Astrocyte (in vitro differentiated cells and primary cell): Measurements from ENCODE around the gene ANXA2R.

Experiments used
- EZH2 ChIP-seq: IDR thresholded peaks from 2 replicates; pipeline ENCODE4 v1.6.1; 2012; ENCODE audit warnings: mild to moderate bottlenecking, low read length, inconsistent platforms; ENCODE audit not compliant: insufficient read depth
- TF ChIP-seq, protein P1 (sequence below): IDR thresholded peaks from 2 replicates; pipeline ENCODE4 v1.5.1; 2011; ENCODE audit warnings: low read depth, mild to moderate bottlenecking, inconsistent platforms, low read length, moderate library complexity; ENCODE audit not compliant: insufficient read depth

DNA sequence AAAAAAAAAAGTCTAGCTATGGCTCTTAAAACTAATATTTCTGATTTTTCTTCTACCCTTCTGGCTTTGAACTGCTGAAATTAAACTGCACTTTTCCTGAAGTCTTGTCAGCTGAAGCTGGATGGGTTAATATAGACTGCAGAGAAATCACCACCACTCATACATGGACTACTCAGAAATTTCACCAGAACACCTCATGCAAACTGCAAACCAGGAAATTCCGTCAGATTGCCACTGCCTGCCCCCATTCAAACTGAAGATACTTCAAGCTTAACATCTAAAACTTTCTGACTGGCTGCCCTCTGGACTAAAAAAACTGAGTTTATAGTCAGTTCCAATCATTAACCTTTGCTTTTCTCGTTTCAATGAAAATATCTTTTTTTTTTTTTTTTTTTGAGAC, 11.6 kb upstream of the ANXA2R start:
- TF ChIP-seq, protein P1, sequence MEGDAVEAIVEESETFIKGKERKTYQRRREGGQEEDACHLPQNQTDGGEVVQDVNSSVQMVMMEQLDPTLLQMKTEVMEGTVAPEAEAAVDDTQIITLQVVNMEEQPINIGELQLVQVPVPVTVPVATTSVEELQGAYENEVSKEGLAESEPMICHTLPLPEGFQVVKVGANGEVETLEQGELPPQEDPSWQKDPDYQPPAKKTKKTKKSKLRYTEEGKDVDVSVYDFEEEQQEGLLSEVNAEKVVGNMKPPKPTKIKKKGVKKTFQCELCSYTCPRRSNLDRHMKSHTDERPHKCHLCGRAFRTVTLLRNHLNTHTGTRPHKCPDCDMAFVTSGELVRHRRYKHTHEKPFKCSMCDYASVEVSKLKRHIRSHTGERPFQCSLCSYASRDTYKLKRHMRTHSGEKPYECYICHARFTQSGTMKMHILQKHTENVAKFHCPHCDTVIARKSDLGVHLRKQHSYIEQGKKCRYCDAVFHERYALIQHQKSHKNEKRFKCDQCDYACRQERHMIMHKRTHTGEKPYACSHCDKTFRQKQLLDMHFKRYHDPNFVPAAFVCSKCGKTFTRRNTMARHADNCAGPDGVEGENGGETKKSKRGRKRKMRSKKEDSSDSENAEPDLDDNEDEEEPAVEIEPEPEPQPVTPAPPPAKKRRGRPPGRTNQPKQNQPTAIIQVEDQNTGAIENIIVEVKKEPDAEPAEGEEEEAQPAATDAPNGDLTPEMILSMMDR: no peak
- no peak for TF ChIP-seq EZH2
